Prostate gland (tissue), 2 donors: ENCODE measurements around the gene CORIN. TPM values are rescaled to one million over a fixed set of nuclear protein-coding genes. Genes with fewer than 3 reads are reported as not detected.
"Not testable (repeated sequence)": the region's sequence is repeated elsewhere in the genome, so short reads cannot be mapped to it uniquely, and the experiment has no call there.

Source experiments
- DNase-seq: peaks from one replicate; pipeline ENCODE4 v3.0.0-alpha.2; 2019; ENCODE audit warnings: low spot score
- H3K27ac ChIP-seq, 2 donors: fragments of 200-600 bp; sonication (generic); 2 replicates each; pipeline ENCODE4 v1.5.1; 2017 to 2019
- H3K27me3 ChIP-seq: fragments of 200-600 bp; sonication (generic); replicated peaks from 2 replicates; pipeline ENCODE4 v1.5.1; 2019; ENCODE audit not compliant: insufficient read depth
- H3K36me3 ChIP-seq, 2 donors: fragments of 200-600 bp; sonication (generic); 1 replicate in 1 of 2; 2 replicates in 1 of 2; pipeline versions ENCODE4 v1.5.1 to v1.8.1; 2017 to 2019
- H3K4me1 ChIP-seq: fragments of 200-600 bp; sonication (generic); replicated peaks from 2 replicates; pipeline ENCODE4 v1.5.1; 2019
- H3K4me3 ChIP-seq, 2 donors: fragments of 200-600 bp; sonication (generic); 2 replicates each; pipeline ENCODE4 v1.5.1; 2017 to 2019
- H3K9me3 ChIP-seq: fragments of 200-600 bp; sonication (generic); 2 replicates; pipeline ENCODE4 v1.5.1; 2017
- CTCF ChIP-seq, 4 experiments: fragments of 200-600 bp in 2 of 4; fragments of 450-650 bp in 2 of 4; sonication (generic) in 2 of 4; IDR thresholded peaks; 1 replicate in 3 of 4; 2 replicates in 1 of 4; pipeline ENCODE4 v1.5.1; 2016 to 2019; ENCODE audit warnings: antibody characterized with exemption in 4 of 4, mild to moderate bottlenecking in 2 of 4, moderate library complexity in 2 of 4
- POLR2A ChIP-seq: fragments of 450-650 bp; IDR thresholded peaks from one replicate; pipeline ENCODE4 v1.6.1; 2016; ENCODE audit warnings: antibody characterized with exemption, mild to moderate bottlenecking
- POLR2AphosphoS5 ChIP-seq: sonication (generic); formaldehyde crosslinking; IDR thresholded peaks from one replicate; pipeline ENCODE4 v1.6.1; 2017; ENCODE audit warnings: antibody characterized with exemption
- WGBS: methylation state at CpG from one replicate; pipeline ENCODE4 v1.1.5; 2018; 5-methylcytosine and 5-hydroxymethylcytosine counted together
- intact Hi-C: fragments of 100-400 bp; cut with DNase I; formaldehyde crosslinking; loops from one replicate; pipeline ENCODE4 v1.14.2; 2022
- total RNA-seq, 2 donors: library from RNA; depleted of rRNA; stranded (reverse); fragments of >200 nt; gene quantifications; one replicate each; pipeline ENCODE4 v1.1.0, GENCODE V29; 2016

Gene CORIN
- total RNA-seq, 2 donors from 2014 or later: 6.0 to 7.7 TPM

GRCh38 chr4:47566566-47566965 lies 271.3 kb downstream of the CORIN start:
- no peak overlapping the region for H3K27ac ChIP-seq
- peaks cover 0 to 3% of the 10 kb centered on the region in 2 donors for H3K36me3 ChIP-seq
- H3K9me3 ChIP-seq: no peaks in the 10 kb centered on the region
- H3K4me3 ChIP-seq: no peak overlapping the region
- intact Hi-C loops: no loop called here
- WGBS: 76% methylated on average over 2 of the region's 2 CpGs
- H3K4me1 ChIP-seq: no peaks in the 10 kb centered on the region
- DNase-seq: no peak
- TF ChIP-seq POLR2A: no peak
- TF ChIP-seq CTCF (IDR thresholded peaks at IDR 0.05): no peak
- TF ChIP-seq POLR2AphosphoS5: no peak
- H3K27me3 ChIP-seq: no peaks in the 10 kb centered on the region

GRCh38 chr4:47562297-47562696 lies 275.6 kb downstream of the CORIN start:
- no peak for DNase-seq
- H3K27me3 ChIP-seq: no peaks in the 10 kb centered on the region
- H3K27ac ChIP-seq: no peak overlapping the region
- intact Hi-C loops: loop anchor here (5.0 kb wide), 1 partner anchor 100 kb away; the partner anchor contains the start of gene COMMD8
- WGBS: 42% methylated on average over 3 of the region's 3 CpGs
- no peak for TF ChIP-seq POLR2AphosphoS5
- no peaks in the 10 kb centered on the region for H3K4me1 ChIP-seq
- no peak overlapping the region for H3K4me3 ChIP-seq
- no peaks in the 10 kb centered on the region for H3K9me3 ChIP-seq
- peaks cover 0 to 3% of the 10 kb centered on the region in 2 donors for H3K36me3 ChIP-seq

- DNase-seq: no peak
- Histone ChIP-seq H3K4me3 (no peak overlapping the region), H3K27me3 (no peaks in the 10 kb centered on the region), H3K27ac (no peak overlapping the region), H3K9me3 (no peaks in the 10 kb centered on the region), H3K36me3 (no peaks in the 10 kb centered on the region), H3K4me1 (no peaks in the 10 kb centered on the region)
- TF ChIP-seq POLR2AphosphoS5 (no peak), CTCF (IDR thresholded peaks at IDR 0.05) (no peak), POLR2A (no peak)
- intact Hi-C loops: loop anchor here (5.0 kb wide), 1 partner anchor 99 kb away; the partner anchor contains the start of gene COMMD8
- WGBS: 82% methylated on average over 1 of the region's 1 CpG
Measured at GRCh38 chr4:47561331-47561730, 276.5 kb downstream of the CORIN start.

- H3K27ac ChIP-seq: no peak overlapping the region
- intact Hi-C loops: loop anchor here (5.0 kb wide), 1 partner anchor 98 kb away; the partner anchor contains the start of gene COMMD8
- H3K36me3 ChIP-seq: no peaks in the 10 kb centered on the region
- H3K4me3 ChIP-seq: no peak overlapping the region
- 95% methylated on average over 1 of the region's 1 CpG for WGBS
- DNase-seq: no peak
- H3K4me1 ChIP-seq: no peaks in the 10 kb centered on the region
- no peaks in the 10 kb centered on the region for H3K27me3 ChIP-seq
- TF ChIP-seq CTCF (IDR thresholded peaks at IDR 0.05): no peak
- H3K9me3 ChIP-seq: no peaks in the 10 kb centered on the region
Measured at GRCh38 chr4:47560682-47561081, 277.2 kb downstream of the CORIN start.

GRCh38 chr4:47557255-47557654 lies 280.6 kb downstream of the CORIN start:
- Histone ChIP-seq H3K27ac (no peak overlapping the region), H3K27me3 (no peaks in the 10 kb centered on the region), H3K4me3 (no peak overlapping the region), H3K9me3 (no peaks in the 10 kb centered on the region), H3K36me3 (no peaks in the 10 kb centered on the region), H3K4me1 (no peaks in the 10 kb centered on the region)
- intact Hi-C loops: no loop called here
- WGBS: over 99% methylated on average over 2 of the region's 2 CpGs
- TF ChIP-seq CTCF (IDR thresholded peaks at IDR 0.05): no peak
- no peak for TF ChIP-seq POLR2A
- TF ChIP-seq POLR2AphosphoS5: no peak
- no peak for DNase-seq

- DNase-seq: not testable (repeated sequence)
Measured at GRCh38 chr4:47555920-47556319, 281.9 kb downstream of the CORIN start.

More at GRCh38 chr4:47555920-47556319, 281.9 kb downstream of the CORIN start:
- H3K36me3 ChIP-seq, H3K27ac ChIP-seq, intact Hi-C loops, H3K27me3 ChIP-seq, H3K9me3 ChIP-seq, H3K4me1 ChIP-seq, H3K4me3 ChIP-seq: not testable (repeated sequence)
- 96% methylated on average over 3 of the region's 3 CpGs for WGBS
